Trophoblast cell (in vitro differentiated cells and primary cell): Measurements from ENCODE around the gene CXorf38.

Experiments
- DNase-seq, 2 donors: peaks; one replicate each; pipeline ENCODE4 v3.0.0-alpha.2; 2016
- H2AFZ ChIP-seq: 2 replicates; pipeline ENCODE4 v1.6.1; 2013; ENCODE audit warnings: low read length, moderate library complexity, mild to moderate bottlenecking; ENCODE audit not compliant: insufficient read depth, poor library complexity
- H2AK5ac ChIP-seq: 2 replicates; pipeline ENCODE4 v1.6.1; 2013; ENCODE audit warnings: mild to moderate bottlenecking, low read length
- H2BK120ac ChIP-seq: 2 replicates; pipeline ENCODE4 v1.6.1; 2013; ENCODE audit warnings: low read length, mild to moderate bottlenecking, moderate library complexity; ENCODE audit not compliant: insufficient read depth, poor library complexity
- H2BK12ac ChIP-seq: 2 replicates; pipeline ENCODE4 v1.6.1; 2013; ENCODE audit warnings: mild to moderate bottlenecking, low read length, moderate library complexity
- H2BK5ac ChIP-seq: 2 replicates; pipeline ENCODE4 v1.6.1; 2013; ENCODE audit warnings: low read length, low read depth, moderate library complexity, mild to moderate bottlenecking; ENCODE audit not compliant: poor library complexity
- H3K14ac ChIP-seq: 2 replicates; pipeline ENCODE4 v1.6.1; 2013; ENCODE audit warnings: mild to moderate bottlenecking, low read length
- H3K18ac ChIP-seq: 2 replicates; pipeline ENCODE4 v1.6.1; 2013; ENCODE audit warnings: mild to moderate bottlenecking, low read length
- H3K23ac ChIP-seq: 2 replicates; pipeline ENCODE4 v1.6.1; 2013; ENCODE audit warnings: low read length
- H3K27ac ChIP-seq: 2 replicates; pipeline ENCODE4 v1.5.1; 2013; ENCODE audit warnings: low read depth, mild to moderate bottlenecking, inconsistent platforms, low read length, moderate library complexity
- H3K27me3 ChIP-seq: 2 replicates; pipeline ENCODE4 v1.6.1; 2013; ENCODE audit warnings: inconsistent platforms, mild to moderate bottlenecking, low read length, moderate library complexity; ENCODE audit not compliant: insufficient read depth
- H3K36me3 ChIP-seq, 2 experiments: 1 replicate in 1 of 2; 2 replicates in 1 of 2; pipeline ENCODE4 v1.6.1; 2013; ENCODE audit warnings: low read length in 2 of 2, mild to moderate bottlenecking in 2 of 2, moderate library complexity in 1 of 2; ENCODE audit not compliant: insufficient read depth in 2 of 2, control insufficient read depth in 1 of 2
- H3K4ac ChIP-seq: 2 replicates; pipeline ENCODE4 v1.6.1; 2013; ENCODE audit warnings: low read depth, mild to moderate bottlenecking, low read length, moderate library complexity
- H3K4me1 ChIP-seq, 2 experiments: 1 replicate in 1 of 2; 2 replicates in 1 of 2; pipeline ENCODE4 v1.6.1; 2013; ENCODE audit warnings: low read length in 2 of 2, mild to moderate bottlenecking in 2 of 2, moderate library complexity in 1 of 2; ENCODE audit not compliant: insufficient read depth in 2 of 2, control insufficient read depth in 1 of 2
- H3K4me2 ChIP-seq: 2 replicates; pipeline ENCODE4 v1.6.1; 2013; ENCODE audit warnings: inconsistent platforms, mild to moderate bottlenecking, low read length, moderate library complexity
- H3K4me3 ChIP-seq: 2 replicates; pipeline ENCODE4 v1.5.1; 2013; ENCODE audit warnings: mild to moderate bottlenecking, low read depth, low read length, inconsistent platforms
- H3K79me1 ChIP-seq: one replicate; pipeline ENCODE4 v1.6.1; 2013; ENCODE audit warnings: low read length
- H3K79me2 ChIP-seq: 2 replicates; pipeline ENCODE4 v1.6.1; 2013; ENCODE audit warnings: low read length, mild to moderate bottlenecking; ENCODE audit not compliant: control insufficient read depth, insufficient read depth, poor library complexity
- H3K9ac ChIP-seq: 2 replicates; pipeline ENCODE4 v1.6.1; 2013; ENCODE audit warnings: mild to moderate bottlenecking, low read length
- H3K9me3 ChIP-seq: 2 replicates; pipeline ENCODE4 v1.6.1; 2013; ENCODE audit warnings: low read depth, mild to moderate bottlenecking, control low read depth, inconsistent platforms, low read length; ENCODE audit not compliant: insufficient read depth
- H4K12ac ChIP-seq: 2 replicates; pipeline ENCODE4 v1.6.1; 2013; ENCODE audit warnings: low read depth, mild to moderate bottlenecking, low read length, moderate library complexity
- H4K8ac ChIP-seq: 2 replicates; pipeline ENCODE4 v1.6.1; 2013; ENCODE audit warnings: low read depth, mild to moderate bottlenecking, low read length, moderate library complexity
- H4K91ac ChIP-seq: one replicate; pipeline ENCODE4 v1.6.1; 2013; ENCODE audit warnings: low read depth, mild to moderate bottlenecking, low read length, moderate library complexity
- WGBS: extraction: QIAGEN DNeasy Blood & Tissue Kit; methylation state at CpG from one replicate; pipeline ENCODE4 v1.1.7; 2013; ENCODE audit warnings: missing lambda C conversion rate; ENCODE audit not compliant: insufficient read length, insufficient coverage; ENCODE audit errors: extremely low coverage; 5-methylcytosine and 5-hydroxymethylcytosine counted together

Gene CXorf38

GRCh38 chrX:40628506-40628905, 18.9 kb downstream of the CXorf38 start:
- Histone ChIP-seq H3K79me2 (no peaks in the 10 kb centered on the region), H2AK5ac (no peak overlapping the region), H3K4me3 (no peak overlapping the region), H3K36me3 (peaks cover 22% of the 10 kb centered on the region in 2 experiments), H3K14ac (no peak overlapping the region), H3K18ac (no peak overlapping the region), H2AFZ (no peak overlapping the region), H3K27ac (no peak overlapping the region), H3K23ac (no peak overlapping the region), H4K12ac (no peak overlapping the region), H3K27me3 (no peaks in the 10 kb centered on the region), H4K8ac (no peak overlapping the region), H3K4ac (no peak overlapping the region), H2BK120ac (no peak overlapping the region), H3K4me1 (no peaks in the 10 kb centered on the region), H3K9ac (no peak overlapping the region), H3K4me2 (no peak overlapping the region), H2BK12ac (no peak overlapping the region), H3K9me3 (no peaks in the 10 kb centered on the region), H2BK5ac (no peak overlapping the region), H3K79me1 (no peaks in the 10 kb centered on the region), H4K91ac (no peak overlapping the region)
- no CpG with 5 or more reads among the region's 5 CpGs for WGBS
- DNase-seq, result no peak

- no peak overlapping the region for H3K4ac ChIP-seq
- H3K4me2 ChIP-seq, result no peak overlapping the region
- H2BK12ac ChIP-seq, result no peak overlapping the region
- H2BK5ac ChIP-seq, result no peak overlapping the region
- no peak overlapping the region for H3K14ac ChIP-seq
- no peak overlapping the region for H3K4me3 ChIP-seq
- H3K9me3 ChIP-seq, result no peaks in the 10 kb centered on the region
- WGBS, result no CpG with 5 or more reads among the region's 4 CpGs
- no peak overlapping the region for H3K23ac ChIP-seq
- no peak overlapping the region for H4K12ac ChIP-seq
- no peak overlapping the region for H4K91ac ChIP-seq
- no peak overlapping the region for H2AK5ac ChIP-seq
- H3K27ac ChIP-seq, result no peak overlapping the region
- no peaks in the 10 kb centered on the region for H3K79me2 ChIP-seq
- H2BK120ac ChIP-seq, result no peak overlapping the region
- no peak overlapping the region for H4K8ac ChIP-seq
- H3K36me3 ChIP-seq, result peaks cover 5 to 17% of the 10 kb centered on the region in 2 experiments
- H3K18ac ChIP-seq, result no peak overlapping the region
- H3K27me3 ChIP-seq, result no peaks in the 10 kb centered on the region
- no peaks in the 10 kb centered on the region for H3K79me1 ChIP-seq
- no peak for DNase-seq
- no peaks in the 10 kb centered on the region for H3K4me1 ChIP-seq
- no peak overlapping the region for H2AFZ ChIP-seq
- H3K9ac ChIP-seq, result no peak overlapping the region
Measured at GRCh38 chrX:40625294-40625693, 22.1 kb downstream of the CXorf38 start.

- Histone ChIP-seq H3K4me1 (no peaks in the 10 kb centered on the region), H3K36me3 (peaks cover 4 to 6% of the 10 kb centered on the region in 2 experiments), H3K18ac (no peak overlapping the region), H3K79me2 (no peaks in the 10 kb centered on the region), H4K12ac (no peak overlapping the region), H3K9ac (no peak overlapping the region), H3K14ac (no peak overlapping the region), H3K9me3 (no peaks in the 10 kb centered on the region), H3K79me1 (no peaks in the 10 kb centered on the region), H3K27me3 (no peaks in the 10 kb centered on the region), H2BK12ac (no peak overlapping the region), H2AFZ (no peak overlapping the region), H3K27ac (no peak overlapping the region), H2AK5ac (no peak overlapping the region), H4K8ac (no peak overlapping the region), H3K4me2 (no peak overlapping the region), H4K91ac (no peak overlapping the region), H3K4me3 (no peak overlapping the region), H3K4ac (no peak overlapping the region), H3K23ac (no peak overlapping the region), H2BK120ac (no peak overlapping the region), H2BK5ac (no peak overlapping the region)
- WGBS, result no CpG with 5 or more reads among the region's 32 CpGs
- DNase-seq, result no peak
Measured at GRCh38 chrX:40623665-40624064, 23.7 kb downstream of the CXorf38 start.

- DNase-seq, result no peak
- no peak within 1 kb of the TSS for H3K14ac ChIP-seq
Measured at GRCh38 chrX:40623139-40623536, 24.2 kb downstream of the CXorf38 start, which contains the start of gene MPC1L. Gene MPC1L (plus strand): TSS chrX:40623428. CDS start chrX:40623566, 138 bp downstream.

More at GRCh38 chrX:40623139-40623536, 24.2 kb downstream of the CXorf38 start, which contains the start of gene MPC1L:
- no peak within 1 kb of the TSS for H3K23ac ChIP-seq
- no peak within 1 kb of the TSS for H2BK5ac ChIP-seq
- H3K18ac ChIP-seq, result no peak within 1 kb of the TSS
- H3K4me3 ChIP-seq, result no peak within 1 kb of the TSS
- no peak within 1 kb of the TSS for H4K91ac ChIP-seq
- H2BK120ac ChIP-seq, result no peak within 1 kb of the TSS
- H2AK5ac ChIP-seq, result no peak within 1 kb of the TSS
- no peak within 1 kb of the TSS for H2AFZ ChIP-seq
- H3K79me1 ChIP-seq, result no peaks in the 10 kb centered on the region
- no peak within 1 kb of the TSS for H3K4ac ChIP-seq
- H3K4me2 ChIP-seq, result no peak within 1 kb of the TSS
- no peaks in the 10 kb centered on the region for H3K9me3 ChIP-seq
- peaks cover under 1 to 3% of the 10 kb centered on the region in 2 experiments for H3K36me3 ChIP-seq
- H4K12ac ChIP-seq, result no peak within 1 kb of the TSS
- no peaks in the 10 kb centered on the region for H3K79me2 ChIP-seq
- H3K9ac ChIP-seq, result no peak within 1 kb of the TSS
- no CpG with 5 or more reads among the region's 38 CpGs for WGBS
- no peak within 1 kb of the TSS for H4K8ac ChIP-seq
- no peak within 1 kb of the TSS for H2BK12ac ChIP-seq
- no peak within 1 kb of the TSS for H3K27ac ChIP-seq
- H3K27me3 ChIP-seq, result no peaks in the 10 kb centered on the region
- H3K4me1 ChIP-seq, result no peaks in the 10 kb centered on the region
